HG03460 (cell line): ENCODE measurements around the gene TBXA2R.

Experiments
- ATAC-seq: cut with Tn5 transposase; IDR thresholded peaks from one replicate; pipeline ENCODE4 v1.9.1; 2021; ENCODE audit not compliant: unreplicated experiment

Gene TBXA2R

DNA sequence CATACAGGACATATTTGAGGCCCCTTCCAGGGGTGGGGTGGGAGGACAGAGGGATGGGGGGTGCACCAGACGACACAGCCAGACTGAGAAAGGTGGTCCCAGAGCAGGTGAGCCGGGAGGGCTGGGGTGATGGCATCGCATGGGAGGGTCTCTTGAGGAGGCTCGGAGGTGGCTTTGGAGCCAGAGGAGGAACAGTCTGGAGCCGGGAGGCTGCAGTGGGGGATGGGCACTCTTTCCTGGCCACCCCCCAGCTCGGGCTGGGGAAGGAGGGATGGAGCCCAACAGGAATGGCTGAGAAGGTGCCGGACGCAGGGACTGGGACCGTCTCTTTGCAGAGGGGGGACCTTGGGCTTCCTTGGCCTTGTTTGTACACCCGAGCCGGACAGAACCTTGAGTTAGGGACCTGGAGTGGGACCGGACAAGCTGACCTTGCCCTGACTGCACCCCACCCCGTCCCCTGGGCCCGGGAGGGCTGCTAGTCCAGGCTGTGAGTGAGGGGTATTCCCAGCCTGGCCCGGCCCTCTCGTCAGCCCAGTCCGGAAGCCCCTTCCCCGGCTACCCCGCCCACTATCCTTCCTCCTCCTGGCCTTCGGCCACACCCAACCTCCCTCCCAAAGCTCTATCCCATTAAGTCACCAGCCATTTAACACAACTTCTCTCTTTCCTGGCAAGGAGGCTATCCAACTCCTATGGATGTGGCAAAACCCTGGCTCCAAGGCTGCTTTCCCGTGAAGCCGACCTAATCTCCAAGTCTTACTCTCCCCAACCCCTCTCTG is 816 bp upstream of the TBXA2R start:
- no peak for ATAC-seq

DNA sequence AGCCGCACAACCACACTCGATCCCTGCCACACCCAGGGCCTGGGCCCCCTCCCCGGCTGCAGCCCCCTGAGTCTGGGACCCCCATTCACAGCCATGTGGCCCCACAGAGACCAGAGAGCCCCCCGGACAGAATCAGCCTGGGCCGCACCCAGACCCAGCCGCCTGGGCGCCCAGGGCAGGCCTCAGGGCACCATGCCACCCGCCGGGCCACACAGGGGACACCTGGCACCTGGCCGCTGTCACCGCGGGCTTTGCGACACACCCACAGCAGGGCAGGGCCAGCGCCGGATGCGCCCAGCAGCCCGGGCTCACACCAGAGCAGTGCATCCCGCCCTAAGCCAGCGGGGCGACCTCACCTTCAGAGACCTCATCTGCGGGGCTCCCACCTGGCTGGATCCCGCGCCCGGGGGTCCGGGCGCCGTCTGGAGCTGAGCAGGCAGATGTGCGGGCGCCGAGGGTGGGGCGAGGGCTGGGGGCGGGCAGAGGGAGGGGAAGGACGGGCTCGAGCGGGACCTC is 443 bp downstream of the TBXA2R start:
- ATAC-seq = no peak

DNA sequence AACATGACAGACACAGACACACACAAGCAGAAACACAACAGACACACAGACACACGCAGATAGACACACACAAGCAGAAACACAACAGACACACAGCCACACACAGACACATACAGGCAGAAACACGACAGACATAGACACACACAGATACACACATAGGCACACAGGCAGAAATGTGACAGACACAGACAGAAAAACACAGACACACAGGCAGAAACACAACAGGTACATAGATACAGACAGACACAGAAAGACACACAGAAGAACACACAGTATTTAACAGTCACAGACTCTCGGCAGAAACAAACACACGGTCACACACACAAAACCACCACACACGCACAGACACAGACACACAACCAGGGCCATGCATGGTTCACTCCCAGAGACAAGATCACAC is 905 bp downstream of the TBXA2R start:
- ATAC-seq = no peak

DNA sequence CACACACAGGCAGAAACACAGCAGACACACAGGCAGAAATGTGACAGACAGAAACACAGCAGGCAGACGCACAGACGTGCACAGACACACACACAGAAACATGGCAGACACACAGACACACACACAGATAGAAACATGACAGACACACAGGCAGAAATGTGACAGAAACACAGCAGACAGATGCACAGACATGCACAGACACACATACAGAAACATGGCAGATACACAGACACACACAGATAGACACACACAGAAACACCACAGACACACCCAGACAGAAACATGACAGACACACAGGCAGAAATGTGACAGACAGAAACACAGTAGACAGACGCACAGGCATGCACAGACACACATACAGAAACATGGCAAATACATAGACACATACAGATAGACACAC is 1.3 kb downstream of the TBXA2R start:
- ATAC-seq = no peak

DNA sequence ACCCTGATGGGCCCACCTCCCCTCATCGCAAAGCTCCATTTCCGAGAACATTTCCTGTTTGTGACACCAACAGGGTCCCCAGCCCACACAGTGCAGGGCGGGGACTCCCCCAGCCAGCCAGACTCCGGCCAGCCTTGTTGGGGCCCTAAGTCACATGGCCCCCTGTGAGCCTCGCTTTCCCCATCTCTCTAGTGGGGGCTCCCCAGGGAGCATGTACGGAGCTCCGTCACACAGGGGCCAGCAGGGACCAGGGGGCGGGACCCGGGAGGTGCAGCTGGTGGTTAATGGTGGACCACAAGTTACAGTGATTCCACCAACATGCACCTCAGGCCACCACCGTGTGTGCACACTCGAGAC is 1.7 kb downstream of the TBXA2R start:
- ATAC-seq = no peak

DNA sequence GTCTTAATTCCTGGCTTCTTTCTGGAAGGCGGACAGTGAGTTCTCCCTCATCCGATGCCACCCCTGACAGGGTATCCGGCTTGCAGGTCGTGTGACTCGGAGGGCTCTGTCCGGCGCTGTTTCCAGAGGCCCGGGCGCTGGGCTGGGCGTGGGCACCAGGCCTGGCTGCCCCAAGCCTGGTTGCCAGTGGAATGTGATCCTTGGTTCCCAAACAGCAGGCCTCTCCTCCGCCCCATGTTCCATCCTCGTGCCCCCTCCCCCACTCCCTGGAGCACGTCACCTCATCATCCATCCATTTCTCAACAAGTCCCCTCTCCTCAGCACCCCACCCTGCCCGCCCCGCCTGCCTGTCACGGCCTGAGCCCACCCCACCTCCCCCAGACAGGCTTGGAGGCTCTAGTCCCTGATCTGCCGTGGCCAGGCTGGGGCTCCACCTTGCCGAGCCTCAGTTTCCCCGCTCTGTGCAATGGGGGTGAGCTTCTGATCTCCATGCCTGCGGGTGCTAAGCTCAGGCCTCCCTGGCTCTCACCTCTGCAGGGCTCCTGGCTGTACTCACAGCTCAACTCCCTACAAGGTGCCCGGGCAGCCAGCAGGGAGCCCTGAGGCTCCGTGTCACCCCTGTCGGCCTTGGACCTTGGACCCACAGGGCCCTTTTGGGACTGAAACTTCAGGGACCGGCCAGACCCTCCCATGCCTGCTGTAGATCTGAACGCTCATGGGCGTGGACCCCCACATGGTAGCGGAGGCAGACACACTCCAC is 2.3 kb downstream of the TBXA2R start:
- ATAC-seq = no peak

DNA sequence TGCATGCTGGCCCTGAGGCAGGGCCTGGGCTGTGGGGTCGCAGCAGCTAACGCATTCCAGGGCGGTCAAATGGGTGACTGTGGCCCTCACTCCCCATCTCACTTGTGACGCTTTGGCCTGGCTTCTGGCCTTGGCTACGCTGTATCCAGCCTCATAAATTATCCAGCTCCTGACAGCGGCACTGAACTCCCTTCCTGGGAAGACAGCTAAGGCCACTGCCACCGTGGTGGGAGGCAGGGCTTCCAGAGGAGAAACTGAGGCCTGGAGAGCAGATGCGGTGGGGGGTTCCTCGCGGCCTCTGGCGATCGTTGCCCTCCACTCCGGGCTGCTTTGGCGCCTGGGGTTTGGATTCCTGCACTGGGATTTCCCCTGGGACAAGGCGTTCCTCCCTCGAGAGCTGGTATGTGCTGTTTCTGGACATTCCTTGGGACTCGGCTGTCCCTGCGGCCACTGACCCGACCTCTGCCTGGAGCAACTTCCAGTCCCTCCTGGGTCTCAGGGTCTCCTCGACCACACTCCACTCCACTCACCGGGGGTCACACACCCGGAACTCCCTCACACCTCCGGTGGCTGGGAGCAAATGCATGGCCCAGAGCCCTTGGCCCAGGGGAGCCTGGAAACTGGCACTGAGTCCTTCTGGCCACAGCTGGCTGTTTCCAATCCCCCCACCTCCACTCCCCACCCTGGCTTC is 3.4 kb downstream of the TBXA2R start:
- ATAC-seq = no peak

DNA sequence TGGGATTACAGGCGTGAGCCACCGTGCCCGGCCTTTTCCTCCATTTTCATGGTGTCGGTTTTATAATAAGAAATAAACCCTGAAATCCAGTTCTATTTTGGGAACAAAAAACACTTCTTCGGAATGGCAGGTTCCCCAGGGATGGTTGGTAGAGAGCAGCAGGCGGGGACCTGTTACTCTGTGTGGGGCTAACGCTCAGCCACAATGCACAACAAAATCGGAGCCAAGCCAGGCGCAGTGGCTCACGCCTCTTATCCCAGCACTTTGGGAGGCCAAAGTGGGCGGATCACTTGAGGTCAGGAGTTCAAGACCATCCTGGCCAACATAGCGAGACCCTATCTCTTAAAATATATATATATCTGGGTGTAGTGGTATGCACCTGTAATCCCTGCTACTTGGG is 5.7 kb downstream of the TBXA2R start:
- no peak for ATAC-seq

DNA sequence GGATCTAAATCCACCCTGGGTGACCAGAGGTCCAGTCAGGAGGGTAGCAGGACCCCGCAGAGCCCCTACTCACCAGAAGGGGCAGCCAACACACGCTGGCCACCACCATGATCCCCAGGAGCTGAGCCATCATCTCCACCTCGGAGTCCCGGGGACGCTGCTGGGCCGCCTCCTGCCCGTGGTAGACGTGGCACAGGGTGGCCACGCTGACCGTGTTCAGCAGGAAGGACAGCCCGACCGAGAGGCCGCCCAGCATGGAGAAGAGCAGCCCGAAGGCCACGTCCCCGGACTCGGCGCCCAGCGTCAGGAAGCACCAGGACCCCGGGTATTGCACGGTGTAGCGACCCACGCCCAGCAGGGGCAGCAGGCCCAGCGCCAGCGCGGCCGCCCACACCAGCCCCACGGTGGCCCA is 6.9 kb downstream of the TBXA2R start:
- no peak for ATAC-seq

DNA sequence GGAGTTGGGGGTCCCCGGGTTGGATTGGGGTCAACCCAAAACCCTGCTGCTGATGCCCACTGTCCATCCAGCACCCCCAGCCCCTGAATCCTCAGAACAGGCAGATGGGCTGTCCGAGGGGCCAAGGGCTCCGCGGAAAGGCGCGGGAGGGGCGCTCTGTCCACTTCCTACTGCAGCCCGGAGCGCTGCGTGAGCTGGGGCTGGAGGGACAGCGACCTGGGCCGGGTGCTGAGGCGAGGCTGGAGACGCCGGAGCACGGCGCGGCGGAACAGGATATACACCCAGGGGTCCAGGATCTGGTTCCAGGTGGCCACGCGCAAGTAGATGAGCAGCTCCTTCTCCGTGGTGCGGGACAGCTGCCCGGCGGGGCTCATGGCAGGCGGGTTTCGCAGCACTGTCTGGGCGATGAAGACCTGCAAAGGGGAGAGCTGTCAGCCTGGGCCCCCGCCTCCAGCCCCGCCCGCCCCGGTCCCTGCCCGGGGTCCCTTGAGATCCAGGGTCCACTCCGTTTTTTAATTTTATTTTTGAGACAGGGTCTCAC is 11.1 kb downstream of the TBXA2R start:
- ATAC-seq = no peak

DNA sequence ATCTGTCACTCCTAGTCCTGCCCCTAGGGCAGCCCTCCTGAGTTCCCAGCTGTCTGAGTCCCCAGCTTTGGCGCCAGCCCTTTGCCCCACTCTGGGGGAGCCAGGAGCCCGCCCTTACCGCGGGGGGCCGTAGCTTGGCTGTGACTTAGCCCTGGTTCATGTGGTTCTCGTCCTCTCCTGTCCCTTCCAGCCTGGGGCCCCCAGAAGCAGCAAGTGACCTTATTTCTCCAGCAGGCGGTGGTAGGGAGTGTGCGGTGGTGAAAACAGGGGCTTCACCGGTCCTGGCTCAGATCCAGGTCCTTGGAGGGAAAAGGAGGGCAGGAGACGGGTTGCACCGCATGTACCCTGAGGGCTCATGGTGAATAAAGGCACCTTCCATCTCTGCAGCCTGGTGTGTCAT is 13.5 kb downstream of the TBXA2R start:
- ATAC-seq = no peak

DNA sequence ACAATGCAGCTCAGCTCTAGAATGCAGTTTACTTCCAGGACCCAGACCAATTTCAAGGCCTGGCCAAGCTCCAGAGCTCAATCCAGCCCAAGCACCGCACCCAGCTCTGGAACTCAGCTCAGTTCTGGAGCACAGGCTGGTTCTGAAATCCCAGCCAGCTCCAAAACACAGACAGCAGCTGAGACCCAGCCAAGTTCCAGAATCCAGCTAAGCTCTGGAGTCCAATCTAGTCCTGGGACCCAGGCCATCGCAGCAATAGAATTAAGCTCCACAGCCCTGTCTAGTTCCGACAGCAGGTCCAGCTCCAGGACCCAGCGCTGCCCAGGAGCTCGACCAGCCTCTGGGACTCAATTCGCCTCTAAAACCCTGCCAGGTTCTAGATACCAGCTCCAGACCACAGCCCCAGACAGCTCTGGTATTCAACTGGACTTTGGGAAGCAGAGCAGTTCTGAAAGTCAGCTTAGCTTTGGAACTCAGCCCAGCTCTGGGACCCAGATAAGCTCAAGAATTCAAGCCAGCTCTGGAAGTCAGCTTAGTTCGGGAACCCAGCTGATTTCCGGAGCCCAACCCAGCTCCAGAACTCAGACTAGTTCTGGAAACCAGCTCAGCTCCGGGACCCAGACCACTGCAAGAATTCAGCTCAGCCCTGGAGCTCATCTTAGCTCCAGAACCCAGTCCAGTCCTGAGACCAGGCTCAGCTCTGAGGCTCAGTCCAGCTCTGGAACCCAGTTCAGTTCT is 14.6 kb downstream of the TBXA2R start:
- no peak for ATAC-seq

DNA sequence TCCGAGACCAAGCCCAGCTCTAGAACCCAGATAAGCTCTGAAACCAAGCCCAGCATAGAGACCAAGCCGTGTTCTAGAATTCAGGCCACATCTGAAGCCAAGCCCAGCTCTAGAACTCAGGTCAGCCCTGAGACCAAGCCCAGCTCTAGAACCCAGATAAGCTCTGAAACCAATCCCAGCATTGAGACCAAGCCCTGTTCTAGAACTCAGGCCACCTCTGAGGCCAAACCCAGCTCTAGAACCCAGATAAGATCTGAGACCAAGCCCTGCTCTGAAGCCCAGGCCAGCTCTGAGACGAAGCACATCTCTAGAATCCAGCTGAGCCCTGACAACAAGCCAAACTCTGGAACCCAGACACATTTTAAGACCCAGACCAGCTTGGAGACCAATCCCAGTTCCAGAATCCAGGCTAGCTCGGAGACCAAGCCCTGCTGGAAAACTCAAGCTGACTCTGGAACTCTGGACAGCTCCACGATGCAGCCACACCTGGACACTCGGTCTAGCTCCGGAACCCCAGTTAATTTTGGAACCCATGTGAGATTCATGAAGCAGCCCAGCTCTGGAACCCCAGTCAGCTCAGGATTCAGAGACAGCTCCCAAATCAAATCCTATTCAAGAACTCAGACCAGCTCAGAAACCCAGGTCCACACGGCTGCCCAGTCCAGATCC is 15.6 kb downstream of the TBXA2R start:
- no peak for ATAC-seq

DNA sequence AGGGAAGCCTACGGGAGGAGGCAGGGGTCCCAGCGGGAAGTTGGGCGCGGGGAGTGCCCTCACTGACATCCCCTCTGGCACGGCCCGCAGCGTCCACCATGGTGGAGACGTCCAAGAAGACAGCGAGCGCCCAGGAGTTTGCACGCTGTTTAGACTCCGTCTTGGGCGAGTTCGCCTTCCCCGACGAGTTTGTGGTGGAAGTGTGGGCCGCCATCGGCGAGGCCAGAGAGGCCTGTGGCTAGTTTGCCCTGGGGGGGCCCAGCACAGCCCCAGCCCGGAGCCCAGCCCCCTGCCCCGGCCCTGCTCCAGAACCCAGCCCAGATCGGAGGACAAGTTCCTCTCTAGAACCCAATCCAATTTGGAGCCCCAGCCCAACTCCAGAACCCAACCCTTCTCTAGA is 16.7 kb downstream of the TBXA2R start:
- ATAC-seq = no peak

DNA sequence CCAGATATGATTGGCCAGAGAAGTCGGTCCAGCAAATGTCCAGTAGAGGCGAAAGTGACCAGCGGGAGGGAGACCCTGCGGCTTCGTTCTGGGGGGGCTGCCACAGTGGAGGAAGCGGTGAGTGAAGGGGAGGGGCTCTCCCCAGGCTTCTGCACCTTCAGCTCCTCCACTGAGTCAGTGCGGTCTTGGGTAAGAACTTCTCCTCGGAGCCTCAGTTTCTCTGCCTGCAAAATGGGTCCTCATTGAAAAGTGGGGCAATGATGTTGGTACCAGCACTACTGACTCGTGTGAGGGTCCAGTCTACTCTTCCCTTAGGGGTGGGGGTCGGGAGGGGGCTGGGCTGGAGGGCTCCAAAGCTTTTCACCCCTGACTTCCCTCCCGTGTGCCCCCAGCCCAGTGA is 17.2 kb downstream of the TBXA2R start:
- ATAC-seq = no peak

DNA sequence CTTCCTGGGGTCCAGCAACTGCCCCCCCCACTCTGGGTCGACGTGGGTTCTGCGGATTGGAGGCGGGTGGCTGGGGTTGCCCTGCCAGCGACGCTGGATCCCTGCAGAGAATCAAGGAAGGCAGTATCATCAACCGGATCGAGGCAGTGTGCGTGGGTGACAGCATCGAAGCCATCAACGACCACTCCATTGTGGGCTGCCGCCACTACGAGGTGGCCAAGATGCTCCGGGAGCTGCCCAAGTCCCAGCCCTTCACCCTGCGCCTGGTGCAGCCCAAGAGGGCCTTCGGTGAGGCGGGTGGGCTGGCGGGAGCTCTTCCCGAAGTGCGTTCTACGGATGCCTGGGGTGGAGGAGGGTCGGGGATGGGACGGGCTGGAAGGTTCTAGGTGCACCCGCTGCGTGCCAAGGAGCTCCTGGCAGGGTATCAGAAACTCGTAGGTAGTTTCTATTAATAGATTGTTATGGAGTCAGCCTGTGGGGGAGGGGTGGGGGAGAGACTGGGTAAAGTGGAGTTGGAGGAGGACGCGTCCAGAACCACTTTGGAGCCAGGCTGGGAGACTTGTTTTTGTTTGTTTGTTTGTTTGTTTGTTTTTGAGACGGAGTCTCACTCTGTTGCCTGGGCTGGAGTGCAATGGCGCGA is 19.8 kb downstream of the TBXA2R start:
- ATAC-seq = no peak

DNA sequence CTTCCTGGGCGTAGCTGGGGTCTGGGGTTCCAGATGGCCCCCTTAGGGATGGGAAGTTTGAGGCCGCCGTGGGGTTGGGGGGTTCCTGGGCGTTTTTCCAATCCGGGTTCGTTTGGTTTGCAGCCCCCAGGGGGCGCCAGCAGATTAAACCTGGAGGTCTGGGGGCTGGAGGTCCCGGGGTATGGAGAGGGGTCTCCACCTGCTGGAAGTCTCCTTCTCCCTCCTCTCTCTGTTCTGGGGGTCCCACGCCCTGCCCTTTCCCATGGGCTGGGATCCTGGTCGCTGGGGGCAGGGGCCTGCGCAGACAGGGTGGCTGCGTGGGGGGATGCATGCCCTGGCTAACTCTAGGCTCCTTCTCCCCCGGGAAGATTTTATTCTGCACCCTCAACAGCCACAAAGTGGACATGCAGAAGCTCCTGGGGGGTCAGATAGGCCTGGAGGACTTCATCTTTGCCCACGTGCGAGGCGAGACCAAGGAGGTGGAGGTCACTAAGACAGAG is 20.5 kb downstream of the TBXA2R start:
- ATAC-seq = no peak

DNA sequence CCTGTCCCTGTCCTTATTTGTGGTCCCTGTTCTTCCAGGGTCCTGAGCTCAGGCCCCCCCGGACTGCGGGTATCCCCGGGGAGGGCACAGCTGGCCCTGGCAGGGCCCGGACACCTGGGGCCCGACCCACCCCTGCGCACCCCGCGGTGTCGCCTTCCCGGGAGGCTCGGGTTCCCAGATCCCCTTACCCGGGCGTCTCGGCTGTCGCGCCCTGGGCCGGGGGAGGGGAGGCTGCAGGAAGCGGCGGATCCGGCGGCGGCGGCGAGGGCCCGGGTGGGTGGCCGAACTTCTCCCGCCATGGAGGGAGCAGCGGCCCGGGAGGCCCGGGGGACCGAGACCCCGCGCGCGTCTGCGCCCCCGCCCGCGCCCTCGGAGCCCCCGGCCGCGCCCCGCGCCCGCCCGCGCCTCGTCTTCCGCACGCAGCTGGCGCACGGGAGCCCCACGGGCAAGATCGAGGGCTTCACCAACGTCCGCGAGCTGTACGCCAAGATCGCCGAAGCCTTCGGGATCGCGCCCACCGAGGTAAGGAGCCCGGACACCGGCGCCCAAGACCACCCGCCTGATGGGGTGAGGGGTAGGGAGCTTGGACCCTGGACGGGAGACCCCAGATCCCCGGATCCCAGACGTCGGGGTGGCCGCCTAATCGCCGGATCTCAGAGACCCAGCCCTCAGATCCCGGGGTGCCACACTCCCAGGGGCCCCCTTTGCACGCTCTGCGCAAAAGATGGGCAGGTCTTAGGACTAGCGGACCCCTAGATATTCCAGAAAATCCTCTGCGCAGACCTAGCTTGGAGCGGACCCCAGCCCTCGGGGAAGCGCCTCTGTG is 21.2 kb downstream of the TBXA2R start, which contains the start of gene GIPC3:
Gene GIPC3 (plus strand): TSS at position 178 of the 826 bp plus-strand sequence. CDS start 120 bp downstream, at position 298.
- ATAC-seq = no peak
